A549 (cell line): ENCODE measurements around the gene DNAJC15.
"Not testable (repeated sequence)": the region's sequence is repeated elsewhere in the genome, so short reads cannot be mapped to it uniquely, and the experiment has no call there.

ENCODE experiments used
- CBX2 ChIP-seq: fragments of 200-600 bp; sonication (generic); IDR thresholded peaks from 2 replicates; pipeline ENCODE4 v1.6.1; 2016; ENCODE audit warnings: low read depth, mild to moderate bottlenecking, borderline replicate concordance
- CTCF ChIP-seq: fragments of >200 bp; sonication (Bioruptor Twin); formaldehyde crosslinking; IDR thresholded peaks from 3 replicates; pipeline ENCODE4 v1.5.1; 2016
- EHMT2 ChIP-seq: fragments of 200-600 bp; sonication (generic); IDR thresholded peaks from 2 replicates; pipeline ENCODE4 v1.6.1; 2016; ENCODE audit warnings: antibody characterized with exemption, low read depth, mild to moderate bottlenecking, moderate library complexity
- HDAC2 ChIP-seq: fragments of 200-600 bp; sonication (generic); IDR thresholded peaks from 2 replicates; pipeline ENCODE4 v1.6.1; 2016
- JUNB ChIP-seq: fragments of >200 bp; sonication (Bioruptor Twin); formaldehyde crosslinking; IDR thresholded peaks from 2 replicates; pipeline ENCODE4 v1.6.1; 2016
- MAX ChIP-seq: IDR thresholded peaks from 2 replicates; pipeline ENCODE4 v1.6.1; 2012
- MYC ChIP-seq: IDR thresholded peaks from 2 replicates; pipeline ENCODE4 v1.6.1; 2012; ENCODE audit warnings: mild to moderate bottlenecking, inconsistent platforms, low read length, improper control_type of control experiment, borderline replicate concordance
- POLR2A ChIP-seq: IDR thresholded peaks from 2 replicates; pipeline ENCODE4 v1.6.1; 2012; ENCODE audit warnings: mild to moderate bottlenecking, low read length
- RAD21 ChIP-seq, 2 experiments: fragments of >200 bp in 1 of 2; sonication (Bioruptor Twin) in 1 of 2; formaldehyde crosslinking in 1 of 2; IDR thresholded peaks in 1 of 2; conservative IDR thresholded peaks in 1 of 2; 2 replicates in 1 of 2; 3 replicates in 1 of 2; pipeline ENCODE4 v1.6.1; 2012 to 2018; ENCODE audit warnings: inconsistent platforms in 1 of 2

DNA sequence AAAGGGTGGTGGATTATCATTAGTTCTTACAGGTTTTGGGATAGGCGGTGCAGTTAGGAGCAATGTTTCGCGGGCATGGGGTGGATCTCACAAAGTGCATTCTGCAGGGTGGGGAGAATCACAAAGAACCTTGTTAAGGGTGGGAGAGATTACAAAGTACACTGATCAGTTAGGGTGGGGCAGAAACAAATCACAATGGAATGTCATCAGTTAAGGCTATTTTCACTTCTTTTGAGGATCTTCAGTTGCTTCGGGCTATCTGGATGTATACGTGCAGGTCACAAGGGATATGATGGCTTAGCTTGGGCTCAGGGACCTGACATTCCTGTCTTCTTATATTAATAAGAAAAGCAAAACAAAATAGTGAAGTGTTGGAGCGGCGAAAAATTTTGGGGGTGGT, 36.4 kb downstream of the DNAJC15 start:
- TF ChIP-seq CTCF; JUNB; MYC; CBX2; RAD21 (conservative IDR thresholded peaks at IDR 0.05 in 1 of 2, IDR thresholded peaks at IDR 0.05 in 1 of 2); POLR2A; MAX; EHMT2; HDAC2: not testable (repeated sequence)
